ENCODE results near the gene SRP19. TPM values are rescaled to one million over a fixed set of nuclear protein-coding genes. Genes with fewer than 3 reads are reported as not detected.

Gene SRP19
- total and polyA plus RNA-seq, 12 donors = 18.4 to 247 (median 77.1) TPM

- 70 to 89% (median 88%) methylated on average over 1 of the region's 1 CpG for WGBS, 4 donors
- no peak for DNase-seq
- Histone ChIP-seq H3K36me3 (replicated peaks in 1 of 2) (peaks cover 0 to 20% of the 10 kb centered on the region in 2 donors), H3K9me3 (replicated peaks in 1 of 3) (no peaks in the 10 kb centered on the region), H3K4me3 (no peak overlapping the region), H3K4me1 (replicated peaks in 1 of 2) (peaks cover 26 to 41% of the 10 kb centered on the region in 2 donors), H3K27me3 (no peaks in the 10 kb centered on the region), H3K27ac (no peak overlapping the region)
- intact Hi-C loops (cut with DNase I) = no loop called here
- no peak for TF ChIP-seq CTCF (IDR thresholded peaks at IDR 0.05)
- TF ChIP-seq POLR2A (IDR thresholded peaks at IDR 0.05) = no peak
These were observed 49.4 kb downstream of the SRP19 start for GRCh38 chr5:112910529-112910928.

GRCh38 chr5:112914584-112914983 lies 53.5 kb downstream of the SRP19 start:
- DNase-seq = no peak
- H3K27me3 ChIP-seq = no peaks in the 10 kb centered on the region
- H3K4me3 ChIP-seq = no peak overlapping the region
- peaks cover 0 to 30% of the 10 kb centered on the region in 2 donors for H3K36me3 ChIP-seq (replicated peaks in 1 of 2)
- H3K9me3 ChIP-seq (replicated peaks in 1 of 3) = no peaks in the 10 kb centered on the region
- TF ChIP-seq CTCF (IDR thresholded peaks at IDR 0.05) (no peak), POLR2A (IDR thresholded peaks at IDR 0.05) (no peak)
- intact Hi-C loops (cut with DNase I) = no loop called here
- peak overlapping the region in 1 of 5 donors; percentile 11 for H3K27ac ChIP-seq
- H3K4me1 ChIP-seq (replicated peaks in 1 of 2) = peaks cover 33 to 81% of the 10 kb centered on the region in 2 donors
- WGBS, 4 donors = 52 to 76% (median 63%) methylated on average over 4 of the region's 4 CpGs

- Histone ChIP-seq H3K4me3 (no peak overlapping the region), H3K27me3 (no peaks in the 10 kb centered on the region), H3K9me3 (replicated peaks in 1 of 3) (no peaks in the 10 kb centered on the region), H3K27ac (peak overlapping the region in 1 of 5 donors; percentile 24), H3K4me1 (replicated peaks in 1 of 2) (peaks cover 30 to 93% of the 10 kb centered on the region in 2 donors), H3K36me3 (replicated peaks in 1 of 2) (peaks cover 0 to 22% of the 10 kb centered on the region in 2 donors)
- 40 to 77% (median 52%) methylated on average over 1 of the region's 1 CpG for WGBS, 4 donors
- no peak for DNase-seq
- intact Hi-C loops (cut with DNase I) = no loop called here
- TF ChIP-seq POLR2A (IDR thresholded peaks at IDR 0.05) (no peak), CTCF (IDR thresholded peaks at IDR 0.05) (no peak)
These were observed 54.7 kb downstream of the SRP19 start for GRCh38 chr5:112915831-112916230.

- WGBS, 4 donors = 84 to 97% (median 94%) methylated on average over 2 of the region's 2 CpGs
- Histone ChIP-seq H3K4me1 (replicated peaks in 1 of 2) (peaks cover 30 to 84% of the 10 kb centered on the region in 2 donors), H3K4me3 (no peak overlapping the region), H3K36me3 (replicated peaks in 1 of 2) (peaks cover 0 to 22% of the 10 kb centered on the region in 2 donors), H3K27ac (peak overlapping the region in 1 of 5 donors; percentile 7), H3K9me3 (replicated peaks in 1 of 3) (no peaks in the 10 kb centered on the region), H3K27me3 (no peaks in the 10 kb centered on the region)
- no peak for DNase-seq
- intact Hi-C loops (cut with DNase I) = no loop called here
- TF ChIP-seq CTCF (IDR thresholded peaks at IDR 0.05) = no peak
- no peak for TF ChIP-seq POLR2A (IDR thresholded peaks at IDR 0.05)
These were observed 56.4 kb downstream of the SRP19 start for GRCh38 chr5:112917453-112917995.

Data from adrenal gland (tissue), 12 donors.